Ovary (tissue), 9 donors: Measurements from ENCODE around the gene SLC24A4. TPM values are rescaled to one million over a fixed set of nuclear protein-coding genes. Genes with fewer than 3 reads are reported as not detected.

Experiments used
- DNase-seq, 5 donors: peaks; one replicate each; pipeline ENCODE4 v3.0.0-alpha.2; 2019 to 2020
- H3K27ac ChIP-seq, 2 donors: fragments of 200-600 bp; one replicate each; pipeline versions ENCODE4 v1.5.1 to v1.8.0; 2019 to 2022
- H3K27me3 ChIP-seq: fragments of 200-600 bp; one replicate; pipeline ENCODE4 v1.8.0; 2022
- H3K36me3 ChIP-seq: fragments of 200-600 bp; sonication (generic); one replicate; pipeline ENCODE4 v1.5.1; 2019
- H3K4me1 ChIP-seq: one replicate; pipeline ENCODE4 v1.8.1; 2013; ENCODE audit warnings: mild to moderate bottlenecking, moderate library complexity; ENCODE audit not compliant: insufficient read depth
- H3K4me3 ChIP-seq: fragments of 200-600 bp; sonication (generic); one replicate; pipeline ENCODE4 v1.5.1; 2017
- H3K9me3 ChIP-seq, 2 donors: fragments of 200-600 bp in 1 of 2; sonication (generic) in 1 of 2; one replicate each; pipeline versions ENCODE4 v1.5.1 to v1.8.1; 2013 to 2019; ENCODE audit warnings: mild to moderate bottlenecking in 1 of 2, moderate library complexity in 1 of 2
- EP300 ChIP-seq: sonication (generic); formaldehyde crosslinking; IDR thresholded peaks from one replicate; pipeline ENCODE4 v1.6.1; 2017; ENCODE audit warnings: antibody characterized with exemption
- POLR2A ChIP-seq: fragments of 450-650 bp; IDR thresholded peaks from one replicate; pipeline ENCODE4 v1.6.1; 2017; ENCODE audit warnings: antibody characterized with exemption, mild to moderate bottlenecking, moderate library complexity
- WGBS, 3 donors: extraction: QIAGEN DNeasy Blood & Tissue Kit in 1 of 3; methylation state at CpG; one replicate each; pipeline versions ENCODE4 v1.1.5 to v1.1.7; 2013 to 2017; 5-methylcytosine and 5-hydroxymethylcytosine counted together
- intact Hi-C, 4 donors: fragments of 100-400 bp; cut with DNase I; formaldehyde crosslinking; loops; one replicate each; pipeline versions ENCODE4 v1.11.0 to v1.15.1; 2022 to 2023
- polyA plus RNA-seq, 2 donors: library from polyadenylated mRNA; stranded (reverse); fragments of 200-250 nt in 1 of 2; fragments of 350-450 nt in 1 of 2; fragmentation: Illumina TruSeq in 1 of 2; extraction: RNeasy Lipid Tissue Mini Kit (QIAGEN cat#74804) in 1 of 2; gene quantifications; one replicate each; pipeline ENCODE4 v1.2.3, GENCODE V29; 2013 to 2014
- total RNA-seq, 7 donors: library from RNA; depleted of rRNA in 2 of 7; stranded (reverse); fragments of >200 nt in 2 of 7; fragmentation: NEBNext Ultra II Directional in 3 of 7; extraction: Animal tissue kit (Norgen Biotek cat#: 25700) in 3 of 7; gene quantifications; one replicate each; pipeline versions ENCODE4 v1.1.0 to v1.2.4, GENCODE V29; 2016 to 2023
- TF ChIP-seq, protein P1 (sequence below), 3 donors: fragments of 450-650 bp in 2 of 3; fragments of 200-600 bp in 1 of 3; IDR thresholded peaks; one replicate each; pipeline versions ENCODE4 v1.5.1 to v1.8.0; 2016 to 2022; ENCODE audit warnings: antibody characterized with exemption in 3 of 3, mild to moderate bottlenecking in 1 of 3
- donor health status: DM: no; HTN: no; CAD: no; lungs with moderate emphysema.
- donor health status: DM: no; HTN: no; CAD: no.
- donor health status: Bipolar disorder and iron deficiency.
- donor health status: DM: yes; HTN: yes; CAD: no.
- donor health status: DM: no; HTN: no; CAD: no.
- donor health status: DM: yes; HTN: yes; CAD: no.

The SLC24A4 gene
- total and polyA plus RNA-seq, 9 donors, result 0.10 to 0.98 (median 0.24) TPM

DNA sequence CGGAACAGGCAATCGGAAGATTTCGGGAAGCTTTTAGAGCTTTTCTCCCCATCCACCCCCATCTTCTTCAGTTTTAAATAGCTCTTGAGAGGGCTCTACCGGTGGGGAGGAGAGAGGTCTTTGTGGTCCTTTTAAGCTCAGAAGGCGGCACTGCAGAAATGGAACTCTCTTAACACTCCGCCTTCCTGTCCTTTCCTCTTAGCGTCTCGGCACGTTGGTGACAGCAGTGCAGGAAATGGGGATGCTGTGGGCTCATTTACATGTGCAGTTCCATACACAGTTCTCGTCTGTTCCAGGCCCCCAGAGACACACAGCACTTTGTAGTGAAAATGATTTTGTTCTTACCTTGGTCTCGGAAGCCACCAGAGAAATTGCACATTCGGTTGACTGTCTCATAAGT lies 140.2 kb downstream of the SLC24A4 start:
- Histone ChIP-seq H3K4me3 (no peak overlapping the region), H3K9me3 (no peaks in the 10 kb centered on the region), H3K27me3 (no peaks in the 10 kb centered on the region), H3K36me3 (no peaks in the 10 kb centered on the region), H3K27ac (no peak overlapping the region), H3K4me1 (no peaks in the 10 kb centered on the region)
- WGBS, 3 donors, result 68 to 81% (median 69%) methylated on average over 12 of the region's 12 CpGs
- TF ChIP-seq, protein P1, sequence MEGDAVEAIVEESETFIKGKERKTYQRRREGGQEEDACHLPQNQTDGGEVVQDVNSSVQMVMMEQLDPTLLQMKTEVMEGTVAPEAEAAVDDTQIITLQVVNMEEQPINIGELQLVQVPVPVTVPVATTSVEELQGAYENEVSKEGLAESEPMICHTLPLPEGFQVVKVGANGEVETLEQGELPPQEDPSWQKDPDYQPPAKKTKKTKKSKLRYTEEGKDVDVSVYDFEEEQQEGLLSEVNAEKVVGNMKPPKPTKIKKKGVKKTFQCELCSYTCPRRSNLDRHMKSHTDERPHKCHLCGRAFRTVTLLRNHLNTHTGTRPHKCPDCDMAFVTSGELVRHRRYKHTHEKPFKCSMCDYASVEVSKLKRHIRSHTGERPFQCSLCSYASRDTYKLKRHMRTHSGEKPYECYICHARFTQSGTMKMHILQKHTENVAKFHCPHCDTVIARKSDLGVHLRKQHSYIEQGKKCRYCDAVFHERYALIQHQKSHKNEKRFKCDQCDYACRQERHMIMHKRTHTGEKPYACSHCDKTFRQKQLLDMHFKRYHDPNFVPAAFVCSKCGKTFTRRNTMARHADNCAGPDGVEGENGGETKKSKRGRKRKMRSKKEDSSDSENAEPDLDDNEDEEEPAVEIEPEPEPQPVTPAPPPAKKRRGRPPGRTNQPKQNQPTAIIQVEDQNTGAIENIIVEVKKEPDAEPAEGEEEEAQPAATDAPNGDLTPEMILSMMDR (IDR thresholded peaks at IDR 0.05), result no peak
- TF ChIP-seq POLR2A, result no peak
- intact Hi-C loops, result no loop called here
- DNase-seq, result no peak

DNA sequence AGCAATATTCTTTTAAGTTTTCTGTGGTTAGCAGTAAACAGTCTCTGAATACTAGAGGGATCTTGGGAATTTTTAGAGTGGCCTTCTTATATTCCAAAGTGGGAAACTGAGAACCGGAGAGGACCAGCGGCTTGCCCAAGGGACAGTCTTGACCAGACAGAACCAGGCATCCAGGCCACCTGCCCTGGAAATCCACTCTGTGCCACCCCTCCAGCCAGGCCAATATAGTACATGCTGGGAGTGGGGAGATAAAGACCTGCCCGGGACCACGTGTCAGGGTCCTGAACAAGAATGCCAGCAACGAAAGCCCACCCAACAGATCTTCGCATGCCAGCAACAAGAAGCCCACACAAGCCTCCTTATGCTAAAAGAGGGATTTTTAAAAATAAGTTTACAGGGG lies 141.2 kb downstream of the SLC24A4 start:
- Histone ChIP-seq H3K4me1 (no peaks in the 10 kb centered on the region), H3K4me3 (no peak overlapping the region), H3K27me3 (no peaks in the 10 kb centered on the region), H3K36me3 (no peaks in the 10 kb centered on the region), H3K27ac (no peak overlapping the region), H3K9me3 (no peaks in the 10 kb centered on the region)
- intact Hi-C loops, result no loop called here
- no peak for DNase-seq
- TF ChIP-seq, protein P1 (IDR thresholded peaks at IDR 0.05), result no peak
- TF ChIP-seq EP300 (no peak), POLR2A (no peak)
- 87 to 93% (median 90%) methylated on average over 6 of the region's 6 CpGs for WGBS, 3 donors

DNA sequence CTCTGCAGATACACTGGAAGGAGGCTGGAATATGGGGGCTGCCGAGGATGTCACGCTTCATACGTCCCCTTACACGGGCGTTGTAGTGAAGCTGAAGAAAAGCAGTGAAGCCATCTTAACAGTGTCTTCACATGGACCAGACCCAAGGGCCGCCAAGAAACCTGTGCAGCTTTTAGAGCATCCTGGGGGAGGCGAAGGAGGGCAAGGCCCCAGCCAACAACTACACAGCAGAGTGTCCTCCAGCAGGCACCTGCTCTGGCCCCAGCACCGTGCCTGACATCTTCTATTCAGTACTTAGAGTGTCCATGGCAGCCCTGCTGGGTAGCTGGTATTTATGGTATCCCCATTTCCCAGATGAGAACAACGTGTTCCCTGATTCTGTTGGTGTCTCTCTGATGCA lies 141.8 kb downstream of the SLC24A4 start:
- TF ChIP-seq, protein P1 (IDR thresholded peaks at IDR 0.05), result no peak
- TF ChIP-seq EP300 (no peak), POLR2A (no peak)
- 83 to 91% (median 87%) methylated on average over 9 of the region's 9 CpGs for WGBS, 3 donors
- DNase-seq, result no peak

GRCh38 chr14:92465353-92466055 lies 142.5 kb downstream of the SLC24A4 start:
- Histone ChIP-seq H3K4me3 (no peak overlapping the region), H3K36me3 (no peaks in the 10 kb centered on the region), H3K27ac (no peak overlapping the region), H3K4me1 (no peaks in the 10 kb centered on the region), H3K9me3 (no peaks in the 10 kb centered on the region), H3K27me3 (no peaks in the 10 kb centered on the region)
- no peak for DNase-seq
- TF ChIP-seq EP300 (no peak), POLR2A (no peak)
- TF ChIP-seq, protein P1 (IDR thresholded peaks at IDR 0.05), result no peak
- intact Hi-C loops, result no loop called here
- WGBS, 3 donors, result 74 to 83% (median 77%) methylated on average over 13 of the region's 13 CpGs

More for the DNA sequence above, 141.8 kb downstream of the SLC24A4 start:
- intact Hi-C loops, result no loop called here
- no peaks in the 10 kb centered on the region for H3K4me1 ChIP-seq
- H3K27ac ChIP-seq, result no peak overlapping the region
- H3K4me3 ChIP-seq, result no peak overlapping the region
- H3K36me3 ChIP-seq, result no peaks in the 10 kb centered on the region
- H3K27me3 ChIP-seq, result no peaks in the 10 kb centered on the region
- H3K9me3 ChIP-seq, result no peaks in the 10 kb centered on the region
